H1 (cell line): Measurements from ENCODE around the gene AIM2. TPM values are rescaled to one million over a fixed set of nuclear protein-coding genes. Genes with fewer than 3 reads are reported as not detected.
A peak's percentile ranks its signal among the peaks of the same experiment; 100 is the strongest.

Experiments used
- CTCF ChIA-PET: fragments of 300-600 bp; sonication (Branson Sonifier 250); formaldehyde crosslinking; loops from one replicate; lab custom pipeline; 2021; ENCODE audit not compliant: partially characterized antibody; lab: Charles Lee
- POLR2A ChIA-PET: fragments of 300-600 bp; sonication (Branson Sonifier 250); formaldehyde crosslinking; loops from one replicate; lab custom pipeline; 2021; ENCODE audit warnings: inconsistent platforms; ENCODE audit not compliant: partially characterized antibody; lab: Charles Lee
- DNase-seq, 2 experiments: peaks; one replicate each; pipeline versions ENCODE4 v3.0.0 to v3.0.0-alpha.2; 2010 to 2022; ENCODE audit warnings: low spot score in 2 of 2, low read depth in 1 of 2, mixed read lengths in 1 of 2
- FAIRE-seq: peaks from 2 replicates; lab custom pipeline; 2011; peaks lifted over from hg19 to GRCh38; lab: Jason Lieb, UNC
- H2AFZ ChIP-seq: 2 replicates; pipeline ENCODE4 v1.8.1; 2012; ENCODE audit warnings: low read length, inconsistent platforms
- H2AK5ac ChIP-seq: 2 replicates; pipeline ENCODE4 v1.6.1; 2013; ENCODE audit warnings: low read depth, low read length
- H2BK120ac ChIP-seq: replicated peaks from 2 replicates; pipeline ENCODE3; 2013; ENCODE audit warnings: low read depth, low read length, inconsistent platforms
- H2BK12ac ChIP-seq: 2 replicates; pipeline ENCODE4 v1.6.1; 2013; ENCODE audit warnings: low read depth, low read length
- H2BK15ac ChIP-seq: 2 replicates; pipeline ENCODE4 v1.6.1; 2013; ENCODE audit warnings: low read length
- H2BK20ac ChIP-seq: 2 replicates; pipeline ENCODE4 v1.6.1; 2013; ENCODE audit warnings: low read length
- H2BK5ac ChIP-seq: 2 replicates; pipeline ENCODE4 v1.6.1; 2013; ENCODE audit warnings: low read depth, low read length
- H3K14ac ChIP-seq: 2 replicates; pipeline ENCODE4 v1.6.1; 2013; ENCODE audit warnings: inconsistent platforms; ENCODE audit not compliant: insufficient read length
- H3K18ac ChIP-seq: 2 replicates; pipeline ENCODE4 v1.6.1; 2013; ENCODE audit warnings: low read length; ENCODE audit errors: extremely low read depth
- H3K23ac ChIP-seq: 2 replicates; pipeline ENCODE4 v1.6.1; 2013; ENCODE audit warnings: inconsistent platforms; ENCODE audit not compliant: insufficient read length
- H3K23me2 ChIP-seq: 2 replicates; pipeline ENCODE4 v1.6.1; 2013; ENCODE audit warnings: low read depth, low read length
- H3K27ac ChIP-seq: 2 replicates; pipeline ENCODE4 v1.6.1; 2011; ENCODE audit warnings: low read depth, low read length, inconsistent platforms
- H3K27me3 ChIP-seq, 4 experiments: replicated peaks in 1 of 4; 1 replicate in 1 of 4; 2 replicates in 3 of 4; pipeline versions ENCODE4 v1.6.1 to v1.8.1; 2011 to 2013; ENCODE audit warnings: low read length in 3 of 4, mild to moderate bottlenecking in 3 of 4, inconsistent platforms in 2 of 4, mixed read lengths in 2 of 4, moderate library complexity in 1 of 4; ENCODE audit not compliant: control insufficient read depth in 3 of 4, insufficient read depth in 3 of 4; ENCODE audit errors: extremely low read depth in 1 of 4
- H3K36me3 ChIP-seq, 4 experiments: 2 replicates each; pipeline versions ENCODE4 v1.6.1 to v1.8.1; 2011 to 2013; ENCODE audit warnings: mild to moderate bottlenecking in 4 of 4, low read length in 3 of 4, moderate library complexity in 2 of 4, control low read depth in 1 of 4, inconsistent platforms in 1 of 4; ENCODE audit not compliant: insufficient read depth in 4 of 4, control insufficient read depth in 2 of 4
- H3K4ac ChIP-seq: replicated peaks from 2 replicates; pipeline ENCODE3; 2013; ENCODE audit warnings: low read length, low read depth, mixed read lengths, inconsistent platforms; ENCODE audit not compliant: insufficient read length
- H3K4me1 ChIP-seq, 4 experiments: replicated peaks in 1 of 4; 1 replicate in 1 of 4; 2 replicates in 3 of 4; pipeline versions ENCODE4 v1.6.1 to v1.8.1; 2011 to 2013; ENCODE audit warnings: low read length in 3 of 4, inconsistent platforms in 2 of 4, mixed read lengths in 1 of 4; ENCODE audit not compliant: insufficient read depth in 4 of 4, control insufficient read depth in 3 of 4
- H3K4me2 ChIP-seq, 2 experiments: 2 replicates each; pipeline versions ENCODE4 v1.6.1 to v1.8.1; 2011 to 2013; ENCODE audit warnings: low read depth in 2 of 2, low read length in 2 of 2, control low read depth in 1 of 2, inconsistent platforms in 1 of 2, mild to moderate bottlenecking in 1 of 2; ENCODE audit not compliant: insufficient read depth in 1 of 2
- H3K4me3 ChIP-seq, 4 experiments: fragments of 200-600, 300-600 bp in 1 of 4; sonication (generic), shearing (Covaris generic), sonication (Bioruptor Twin) in 1 of 4; 2 replicates each; pipeline versions ENCODE4 v1.5.1 to v1.8.1; 2011 to 2016; ENCODE audit warnings: low read length in 4 of 4, low read depth in 3 of 4, control low read depth in 2 of 4, inconsistent platforms in 2 of 4, mild to moderate bottlenecking in 2 of 4, mixed read lengths in 1 of 4, moderate library complexity in 1 of 4; ENCODE audit not compliant: insufficient read depth in 2 of 4; ENCODE audit errors: extremely low read depth in 1 of 4
- H3K56ac ChIP-seq: replicated peaks from 2 replicates; pipeline ENCODE3; 2013; ENCODE audit warnings: low read depth, mild to moderate bottlenecking, mixed read lengths, low read length, inconsistent platforms; ENCODE audit not compliant: insufficient read length
- H3K79me1 ChIP-seq: 2 replicates; pipeline ENCODE4 v1.6.1; 2013; ENCODE audit warnings: low read depth, low read length, control low read depth
- H3K79me2 ChIP-seq, 2 experiments: 2 replicates each; pipeline versions ENCODE4 v1.6.1 to v1.8.1; 2012 to 2013; ENCODE audit warnings: low read length in 2 of 2, mild to moderate bottlenecking in 2 of 2, inconsistent platforms in 1 of 2; ENCODE audit not compliant: insufficient read depth in 2 of 2, control insufficient read depth in 1 of 2
- H3K9ac ChIP-seq, 4 experiments: replicated peaks in 1 of 4; 1 replicate in 1 of 4; 2 replicates in 3 of 4; pipeline versions ENCODE4 v1.6.1 to v1.8.1; 2011 to 2013; ENCODE audit warnings: low read depth in 3 of 4, low read length in 3 of 4, control low read depth in 2 of 4, mild to moderate bottlenecking in 2 of 4, moderate library complexity in 2 of 4, inconsistent platforms in 1 of 4; ENCODE audit errors: extremely low read depth in 1 of 4
- H3K9me3 ChIP-seq, 2 experiments: 2 replicates each; pipeline versions ENCODE4 v1.6.1 to v1.8.1; 2012 to 2013; ENCODE audit warnings: mild to moderate bottlenecking in 2 of 2, moderate library complexity in 2 of 2, control low read depth in 1 of 2, inconsistent platforms in 1 of 2, low read depth in 1 of 2, low read length in 1 of 2, mixed read lengths in 1 of 2; ENCODE audit not compliant: insufficient read depth in 2 of 2
- H4K20me1 ChIP-seq, 2 experiments: replicated peaks in 1 of 2; 2 replicates each; pipeline versions ENCODE3 to v1.8.1; 2011 to 2013; ENCODE audit warnings: inconsistent platforms in 2 of 2, low read length in 2 of 2, mild to moderate bottlenecking in 1 of 2; ENCODE audit not compliant: insufficient read depth in 2 of 2, control insufficient read depth in 1 of 2
- H4K5ac ChIP-seq: 2 replicates; pipeline ENCODE4 v1.6.1; 2013; ENCODE audit warnings: low read length, low read depth, mixed read lengths, inconsistent platforms; ENCODE audit not compliant: insufficient read length
- H4K8ac ChIP-seq: 2 replicates; pipeline ENCODE4 v1.8.0; 2013; ENCODE audit warnings: mild to moderate bottlenecking, moderate library complexity, low read length, inconsistent platforms; ENCODE audit not compliant: insufficient read depth; ENCODE audit errors: extremely low read depth
- H4K91ac ChIP-seq: replicated peaks from 2 replicates; pipeline ENCODE3; 2013; ENCODE audit warnings: low read length, mixed read lengths, inconsistent platforms; ENCODE audit not compliant: insufficient read length
- E2F6 ChIP-seq: IDR thresholded peaks from 2 replicates; pipeline ENCODE4 v1.6.1; 2012; ENCODE audit warnings: inconsistent platforms
- SAP30 ChIP-seq: fragments of 300-600 bp; sonication (generic); IDR thresholded peaks from 2 replicates; pipeline ENCODE4 v1.7.1; 2012; ENCODE audit warnings: low read length, moderate library complexity, mild to moderate bottlenecking, inconsistent platforms; ENCODE audit not compliant: insufficient read depth, insufficient replicate concordance
- WGBS, 2 experiments: shearing (Covaris generic) in 1 of 2; methylation state at CpG; one replicate each; pipeline versions ENCODE4 v1.1.6 to v1.1.7; 2013 to 2015; ENCODE audit warnings: low lambda C conversion rate in 2 of 2, mixed read lengths in 2 of 2, inconsistent platforms in 1 of 2, low coverage in 1 of 2, missing lambda C conversion rate in 1 of 2; ENCODE audit not compliant: insufficient replicate concordance in 2 of 2, insufficient coverage in 1 of 2, insufficient read length in 1 of 2; ENCODE audit errors: extremely low coverage in 1 of 2, missing lambda C conversion rate in 1 of 2; 5-methylcytosine and 5-hydroxymethylcytosine counted together
- polyA plus RNA-seq, 7 experiments: library from polyadenylated mRNA; depleted of rRNA in 3 of 7; stranded (reverse) in 5 of 7; unstranded in 2 of 7; fragments of >200 nt in 5 of 7; fragments of 200-250 nt in 2 of 7; gene quantifications; 1 replicate in 5 of 7; 2 replicates in 1 of 7; 4 replicates in 1 of 7; pipeline versions ENCODE4 v1.2.1 to v1.2.3, GENCODE V29; 2011 to 2013; ENCODE audit warnings: missing spikeins in 2 of 7, mixed read lengths in 2 of 7
- total RNA-seq: library from RNA; stranded (reverse); fragmentation: NEBNext Ultra II Directional; extraction: Animal tissue kit (Norgen Biotek cat#: 25700); gene quantifications from 2 replicates; pipeline ENCODE4 v1.2.1, GENCODE V29; 2021

Gene AIM2
- total and polyA plus RNA-seq, 2 of the 8 experiments (the other 6 are each of a cell fraction or from before 2014, with no cell fraction given) = 0.21 to 2.1 TPM

GRCh38 chr1:159012495-159012894 is 64.1 kb downstream of the AIM2 start:
- Histone ChIP-seq H4K91ac (no peak overlapping the region), H2BK5ac (no peak overlapping the region), H3K56ac (no peak overlapping the region), H2BK12ac (no peak overlapping the region), H2AFZ (no peak overlapping the region), H2BK20ac (no peak overlapping the region), H3K14ac (no peak overlapping the region), H4K8ac (no peak overlapping the region), H3K79me1 (no peaks in the 10 kb centered on the region), H2BK15ac (no peak overlapping the region), H3K4me1 (peaks cover 0 to 4% (median 1%) of the 10 kb centered on the region in 4 experiments; a peak in 3 of 7 replicates), H3K27ac (no peak overlapping the region), H3K4ac (no peak overlapping the region), H3K18ac (no peak overlapping the region), H3K23me2 (no peaks in the 10 kb centered on the region), H3K4me3 (no peak overlapping the region), H3K4me2 (no peak overlapping the region), H3K23ac (no peak overlapping the region), H3K27me3 (peaks cover 0 to 6% (median 0%) of the 10 kb centered on the region in 4 experiments; a peak in 4 of 7 replicates), H2AK5ac (no peak overlapping the region), H2BK120ac (no peak overlapping the region), H3K36me3 (no peaks in the 10 kb centered on the region), H3K79me2 (no peaks in the 10 kb centered on the region), H4K20me1 (no peaks in the 10 kb centered on the region), H3K9ac (no peak overlapping the region), H3K9me3 (no peaks in the 10 kb centered on the region), H4K5ac (no peak overlapping the region)
- 90% methylated on average over 6 of the region's 6 CpGs; no CpG with 5 or more reads in 1 of the 2 experiments for WGBS, 2 experiments
- FAIRE-seq = no peak
- CTCF ChIA-PET = no interaction called here
- POLR2A ChIA-PET = no interaction called here
- TF ChIP-seq E2F6 (peak; percentile 92), SAP30 (no peak)
- DNase-seq = no peak

Other genes starting within 250 kb of the AIM2 start
- not detected in 2 replicates for gene MNDA, start 245.4 kb downstream of the AIM2 start, total RNA-seq
- not detected in 2 replicates for gene MNDA, start 245.4 kb downstream of the AIM2 start, polyA plus RNA-seq (2011; rRNA removed)
- gene PYHIN1, start 145.2 kb downstream of the AIM2 start, total RNA-seq = not detected in 2 replicates
- not detected in 2 replicates for gene PYHIN1, start 145.2 kb downstream of the AIM2 start, polyA plus RNA-seq (2011; rRNA removed)
- gene IFI16, start 66.9 kb downstream of the AIM2 start, total RNA-seq = 0.63 and 1.1 TPM in 2 replicates
- gene IFI16, start 66.9 kb downstream of the AIM2 start, polyA plus RNA-seq (2011; rRNA removed) = 0.52 and 0.74 TPM in 2 replicates
- 8.3 and 8.9 TPM in 2 replicates for gene CADM3, start 94.8 kb upstream of the AIM2 start, total RNA-seq
- gene CADM3, start 94.8 kb upstream of the AIM2 start, polyA plus RNA-seq (2011; rRNA removed) = 8.0 and 8.5 TPM in 2 replicates
- 0.61 TPM in 2 replicates for gene ACKR1, start 128.1 kb upstream of the AIM2 start, total RNA-seq
- gene ACKR1, start 128.1 kb upstream of the AIM2 start, polyA plus RNA-seq (2011; rRNA removed) = 0.66 and 1.00 TPM in 2 replicates
- gene FCER1A, start 225.6 kb upstream of the AIM2 start, total RNA-seq = not detected in 2 replicates
- not detected in 2 replicates for gene FCER1A, start 225.6 kb upstream of the AIM2 start, polyA plus RNA-seq (2011; rRNA removed)